Fibroblast of lung (primary cell): ENCODE data around the gene CDH6. TPM values are rescaled to one million over a fixed set of nuclear protein-coding genes. Genes with fewer than 3 reads are reported as not detected.
A peak's percentile ranks its signal among the peaks of the same experiment; 100 is the strongest.

Experiments used
- DNase-seq, 2 donors: peaks; one replicate each; pipeline versions ENCODE4 v3.0.0 to v3.0.0-alpha.2; 2010; ENCODE audit warnings: low read depth in 2 of 2
- H2AFZ ChIP-seq: 2 replicates; pipeline ENCODE4 v1.5.1; 2012; ENCODE audit warnings: low read length, control low read depth, inconsistent platforms
- H3K27ac ChIP-seq: 2 replicates; pipeline ENCODE4 v1.5.1; 2011; ENCODE audit warnings: low read length, control low read depth; ENCODE audit not compliant: insufficient read depth
- H3K27me3 ChIP-seq: 2 replicates; pipeline ENCODE4 v1.5.1; 2011; ENCODE audit warnings: mild to moderate bottlenecking, low read length; ENCODE audit not compliant: control insufficient read depth, insufficient read depth
- H3K36me3 ChIP-seq: 2 replicates; pipeline ENCODE4 v1.5.1; 2011; ENCODE audit warnings: low read length; ENCODE audit not compliant: control insufficient read depth, insufficient read depth
- H3K4me1 ChIP-seq: 2 replicates; pipeline ENCODE4 v1.5.1; 2011; ENCODE audit warnings: low read length; ENCODE audit not compliant: control insufficient read depth, insufficient read depth; ENCODE audit errors: extremely low read depth
- H3K4me2 ChIP-seq: 2 replicates; pipeline ENCODE4 v1.5.1; 2011; ENCODE audit warnings: low read length, control low read depth; ENCODE audit not compliant: insufficient read depth; ENCODE audit errors: extremely low read depth
- H3K4me3 ChIP-seq, 4 experiments: fragments of 200-600 bp in 1 of 4; sonication (generic) in 1 of 4; replicated peaks in 1 of 4; 2 replicates each; pipeline ENCODE4 v1.5.1; 2011 to 2016; ENCODE audit warnings: low read length in 4 of 4, low read depth in 3 of 4, mild to moderate bottlenecking in 3 of 4, control low read depth in 2 of 4, inconsistent platforms in 1 of 4, mixed read lengths in 1 of 4; ENCODE audit not compliant: insufficient read depth in 1 of 4; ENCODE audit errors: control extremely low read depth in 1 of 4
- H3K79me2 ChIP-seq: 2 replicates; pipeline ENCODE4 v1.5.1; 2012; ENCODE audit warnings: mild to moderate bottlenecking, low read length, inconsistent platforms; ENCODE audit not compliant: control insufficient read depth, insufficient read depth
- H3K9ac ChIP-seq: 2 replicates; pipeline ENCODE4 v1.5.1; 2011; ENCODE audit warnings: mild to moderate bottlenecking, low read length, control low read depth; ENCODE audit not compliant: insufficient read depth
- H3K9me3 ChIP-seq: 2 replicates; pipeline ENCODE4 v1.5.1; 2012; ENCODE audit warnings: low read depth, low read length; ENCODE audit not compliant: control insufficient read depth, insufficient read depth
- H4K20me1 ChIP-seq: 2 replicates; pipeline ENCODE4 v1.5.1; 2011; ENCODE audit warnings: low read length; ENCODE audit not compliant: control insufficient read depth, insufficient read depth; ENCODE audit errors: extremely low read depth
- CTCF ChIP-seq, 2 donors: IDR thresholded peaks in 1 of 2; conservative IDR thresholded peaks in 1 of 2; 1 replicate in 1 of 2; 2 replicates in 1 of 2; pipeline ENCODE4 v1.5.1; 2011 to 2012; ENCODE audit warnings: low read length in 2 of 2, control low read depth in 1 of 2, inconsistent platforms in 1 of 2, low read depth in 1 of 2, mild to moderate bottlenecking in 1 of 2
- EZH2 ChIP-seq: IDR thresholded peaks from 2 replicates; pipeline ENCODE4 v1.5.1; 2012; ENCODE audit warnings: low read length, control low read depth, mild to moderate bottlenecking; ENCODE audit errors: missing control alignments
- polyA plus RNA-seq, 2 donors: library from polyadenylated mRNA; depleted of rRNA in 1 of 2; stranded (reverse) in 1 of 2; unstranded in 1 of 2; fragments of >200 nt; gene quantifications; 2 replicates each; pipeline ENCODE4 v1.2.1, GENCODE V29; 2011 to 2012; ENCODE audit warnings: missing spikeins in 1 of 2
- total RNA-seq: library from RNA; depleted of rRNA; stranded (reverse); fragments of >200 nt; gene quantifications from 2 replicates; pipeline ENCODE4 v1.2.1, GENCODE V29; 2014

Gene CDH6
- total and polyA plus RNA-seq, 2 donors (not counting 1 experiment from before 2014, with no cell fraction given), result 10.4 to 18.8 TPM

DNA sequence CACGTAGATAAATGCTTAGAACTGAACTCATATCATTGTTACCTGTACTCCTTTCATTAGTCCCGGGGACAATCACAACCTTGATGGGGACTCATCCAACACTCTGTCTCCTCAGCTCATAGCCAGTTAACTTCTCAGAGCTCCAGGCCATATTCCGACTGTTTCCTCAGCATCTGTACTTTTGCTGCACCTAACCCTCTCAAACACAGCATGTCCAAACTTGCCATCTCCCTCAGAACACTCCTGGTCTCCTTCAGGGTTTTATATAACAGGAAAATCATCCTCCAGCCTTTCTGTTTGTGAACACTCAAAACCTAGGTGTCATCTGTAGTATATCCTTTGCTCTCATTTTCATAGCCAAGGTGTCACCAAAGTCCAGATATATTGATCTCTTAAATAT lies 150.5 kb downstream of the CDH6 start:
- TF ChIP-seq CTCF (conservative IDR thresholded peaks at IDR 0.05 in 1 of 2, IDR thresholded peaks at IDR 0.05 in 1 of 2; ENCODE audit: low read depth in 1 of 2, low read length in 2 of 2), result no peak
- no peak for TF ChIP-seq EZH2
- Histone ChIP-seq H3K4me2 (no peak overlapping the region), H2AFZ (no peak overlapping the region), H3K4me3 (no peak overlapping the region), H3K4me1 (no peaks in the 10 kb centered on the region), H3K27ac (no peak overlapping the region), H3K36me3 (no peaks in the 10 kb centered on the region), H3K9ac (no peak overlapping the region), H3K9me3 (no peaks in the 10 kb centered on the region), H3K79me2 (no peaks in the 10 kb centered on the region), H4K20me1 (no peaks in the 10 kb centered on the region), H3K27me3 (no peaks in the 10 kb centered on the region)
- no peak for DNase-seq

- no peaks in the 10 kb centered on the region for H3K36me3 ChIP-seq
- peak overlapping the region; percentile 34 for H2AFZ ChIP-seq
- DNase-seq, result no peak
Measured at GRCh38 chr5:31346896-31347551, 153.5 kb downstream of the CDH6 start.

DNA sequence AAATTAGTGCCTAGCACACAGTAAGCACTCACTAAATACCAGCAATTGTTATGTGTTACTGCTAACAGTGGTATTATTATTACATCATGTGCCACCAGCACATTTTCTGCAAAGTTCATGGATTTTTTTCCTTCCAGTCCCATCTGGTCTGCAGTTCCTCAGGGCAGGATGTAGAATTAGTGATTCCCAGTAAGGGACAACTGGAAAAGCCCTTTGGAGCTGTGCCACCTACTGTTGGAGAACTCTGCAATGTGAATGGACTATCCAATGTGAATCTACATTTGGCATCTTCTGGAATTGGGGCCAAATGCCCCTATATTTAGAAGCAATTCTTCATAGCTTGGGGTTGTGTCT lies 154.0 kb downstream of the CDH6 start:
- Histone ChIP-seq H3K4me2 (no peak overlapping the region), H3K4me1 (no peaks in the 10 kb centered on the region), H3K79me2 (no peaks in the 10 kb centered on the region), H3K27ac (no peak overlapping the region), H3K4me3 (no peak overlapping the region), H4K20me1 (no peaks in the 10 kb centered on the region), H3K27me3 (no peaks in the 10 kb centered on the region), H3K9me3 (no peaks in the 10 kb centered on the region), H3K36me3 (no peaks in the 10 kb centered on the region), H2AFZ (no peak overlapping the region), H3K9ac (no peak overlapping the region)
- no peak for DNase-seq
- TF ChIP-seq EZH2, result no peak
- no peak for TF ChIP-seq CTCF (conservative IDR thresholded peaks at IDR 0.05 in 1 of 2, IDR thresholded peaks at IDR 0.05 in 1 of 2; ENCODE audit: low read depth in 1 of 2, low read length in 2 of 2)

More at GRCh38 chr5:31346896-31347551, 153.5 kb downstream of the CDH6 start:
- no peak overlapping the region for H3K4me3 ChIP-seq
- H3K9ac ChIP-seq, result no peak overlapping the region
- H3K79me2 ChIP-seq, result no peaks in the 10 kb centered on the region
- no peaks in the 10 kb centered on the region for H3K9me3 ChIP-seq
- H4K20me1 ChIP-seq, result no peaks in the 10 kb centered on the region
- TF ChIP-seq CTCF (conservative IDR thresholded peaks at IDR 0.05 in 1 of 2, IDR thresholded peaks at IDR 0.05 in 1 of 2; ENCODE audit: low read depth in 1 of 2, low read length in 2 of 2), result no peak
- TF ChIP-seq EZH2, result no peak
- no peak overlapping the region for H3K4me2 ChIP-seq
- no peaks in the 10 kb centered on the region for H3K27me3 ChIP-seq
- H3K4me1 ChIP-seq, result no peaks in the 10 kb centered on the region
- no peak overlapping the region for H3K27ac ChIP-seq
